ENCODE results near the gene TPSB2. TPM values are rescaled to one million over a fixed set of nuclear protein-coding genes. Genes with fewer than 3 reads are reported as not detected.

Gene TPSB2
- total RNA-seq, 2 donors from 2014 or later, result 39.1 to 92.9 TPM

DNA sequence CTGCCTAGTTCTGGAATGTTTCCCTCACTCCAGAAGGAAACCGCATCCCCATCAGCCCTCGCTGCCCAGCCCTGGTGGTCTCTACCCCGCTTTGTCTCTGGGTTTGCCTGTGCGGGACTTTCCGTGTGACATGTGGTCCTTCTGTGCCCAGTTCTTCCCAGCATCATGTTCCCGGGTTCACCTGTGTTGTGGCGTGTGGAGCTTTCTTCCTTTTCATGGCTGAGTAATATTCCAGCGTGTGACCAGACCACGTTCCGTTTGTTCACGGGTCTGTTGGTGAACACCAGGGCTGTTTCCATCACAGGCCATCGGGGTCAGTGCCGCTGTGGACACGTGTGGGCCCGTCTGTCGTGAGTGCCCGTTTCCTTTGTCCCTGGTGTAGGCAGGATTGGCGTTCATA is 45.0 kb downstream of the TPSB2 start:
- TF ChIP-seq, protein P1, sequence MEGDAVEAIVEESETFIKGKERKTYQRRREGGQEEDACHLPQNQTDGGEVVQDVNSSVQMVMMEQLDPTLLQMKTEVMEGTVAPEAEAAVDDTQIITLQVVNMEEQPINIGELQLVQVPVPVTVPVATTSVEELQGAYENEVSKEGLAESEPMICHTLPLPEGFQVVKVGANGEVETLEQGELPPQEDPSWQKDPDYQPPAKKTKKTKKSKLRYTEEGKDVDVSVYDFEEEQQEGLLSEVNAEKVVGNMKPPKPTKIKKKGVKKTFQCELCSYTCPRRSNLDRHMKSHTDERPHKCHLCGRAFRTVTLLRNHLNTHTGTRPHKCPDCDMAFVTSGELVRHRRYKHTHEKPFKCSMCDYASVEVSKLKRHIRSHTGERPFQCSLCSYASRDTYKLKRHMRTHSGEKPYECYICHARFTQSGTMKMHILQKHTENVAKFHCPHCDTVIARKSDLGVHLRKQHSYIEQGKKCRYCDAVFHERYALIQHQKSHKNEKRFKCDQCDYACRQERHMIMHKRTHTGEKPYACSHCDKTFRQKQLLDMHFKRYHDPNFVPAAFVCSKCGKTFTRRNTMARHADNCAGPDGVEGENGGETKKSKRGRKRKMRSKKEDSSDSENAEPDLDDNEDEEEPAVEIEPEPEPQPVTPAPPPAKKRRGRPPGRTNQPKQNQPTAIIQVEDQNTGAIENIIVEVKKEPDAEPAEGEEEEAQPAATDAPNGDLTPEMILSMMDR (IDR thresholded peaks at IDR 0.05), result no peak
- Histone ChIP-seq H3K27me3 (no peaks in the 10 kb centered on the region), H3K27ac (no peak overlapping the region), H3K36me3 (no peaks in the 10 kb centered on the region), H3K4me1 (no peaks in the 10 kb centered on the region), H3K4me3 (no peak overlapping the region), H3K9me3 (no peaks in the 10 kb centered on the region), H3K9ac (ENCODE audit: low read depth in 2 of 2, low read length in 2 of 2) (no peak overlapping the region)
- intact Hi-C loops (cut with DNase I), result no loop called here
- no peak for DNase-seq

DNA sequence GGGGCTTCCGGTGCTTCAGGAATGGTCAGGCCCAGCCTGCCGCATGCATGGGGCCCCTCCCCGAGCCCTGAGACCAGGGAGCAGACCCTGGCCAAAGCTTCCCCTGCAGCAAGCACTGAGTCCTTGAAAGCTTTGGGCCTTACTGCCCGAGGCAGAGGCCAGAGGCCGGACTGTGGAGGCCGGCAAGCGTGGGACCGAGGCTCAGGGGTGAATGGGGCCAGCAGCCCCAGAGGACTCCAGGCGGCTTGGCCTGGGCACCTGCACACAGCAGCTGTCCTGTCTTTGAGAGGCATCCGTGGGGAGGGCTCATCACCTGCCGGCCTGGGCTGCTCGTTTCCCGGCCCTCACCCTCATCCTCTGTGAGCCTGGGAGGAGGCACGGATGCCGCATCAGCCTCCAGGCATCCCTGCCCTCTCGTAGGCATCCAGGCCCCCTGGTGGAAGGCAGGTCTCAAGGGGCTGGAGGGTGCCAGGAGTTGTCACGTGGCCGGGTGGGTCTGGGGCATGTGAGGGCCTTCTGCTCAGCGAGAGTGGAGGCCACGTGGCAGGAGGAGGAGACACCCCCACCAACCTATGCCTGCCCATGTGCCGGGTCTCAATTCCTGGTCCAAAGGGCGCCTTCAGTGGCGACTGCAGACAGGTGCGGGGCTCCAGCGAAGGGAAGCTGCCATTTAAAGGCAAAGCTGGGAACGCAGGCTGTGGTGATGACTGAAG is 45.7 kb downstream of the TPSB2 start:
- no peak for DNase-seq
- Histone ChIP-seq H3K9ac (ENCODE audit: low read depth in 2 of 2, low read length in 2 of 2) (no peak overlapping the region), H3K9me3 (no peaks in the 10 kb centered on the region), H3K36me3 (no peaks in the 10 kb centered on the region), H3K4me1 (no peaks in the 10 kb centered on the region), H3K27me3 (no peaks in the 10 kb centered on the region), H3K27ac (no peak overlapping the region), H3K4me3 (no peak overlapping the region)
- TF ChIP-seq, protein P1 (IDR thresholded peaks at IDR 0.05), result no peak
- intact Hi-C loops (cut with DNase I), result no loop called here

GRCh38 chr16:1182950-1183907 is 46.8 kb downstream of the TPSB2 start:
- peak; percentile 47 for DNase-seq
- Histone ChIP-seq H3K27me3 (no peaks in the 10 kb centered on the region), H3K4me3 (no peak overlapping the region), H3K36me3 (no peaks in the 10 kb centered on the region), H3K4me1 (no peaks in the 10 kb centered on the region), H3K9me3 (no peaks in the 10 kb centered on the region), H3K27ac (peak overlapping the region; percentile 26), H3K9ac (ENCODE audit: low read depth in 2 of 2, low read length in 2 of 2) (no peak overlapping the region)
- intact Hi-C loops (cut with DNase I), result no loop called here
- TF ChIP-seq, protein P1 (IDR thresholded peaks at IDR 0.05), result no peak

DNA sequence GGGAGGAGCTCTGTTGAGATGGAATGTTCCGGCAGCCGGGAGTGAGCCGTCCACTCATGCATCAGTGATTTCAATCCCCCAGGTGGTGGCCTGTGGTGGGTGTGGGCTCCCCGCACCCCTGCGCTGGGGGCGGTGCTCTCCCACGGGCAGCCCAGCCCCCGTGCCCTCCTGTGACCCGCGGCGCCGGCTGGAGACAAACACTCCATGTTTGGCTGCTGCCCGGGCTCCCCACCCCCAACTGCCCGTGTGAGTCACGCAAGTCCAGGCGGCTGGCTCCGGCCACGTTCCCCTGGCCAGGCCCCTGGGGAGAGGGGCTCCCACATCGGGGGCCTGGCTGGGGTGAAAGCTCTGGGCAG is 47.7 kb downstream of the TPSB2 start:
- peak overlapping the region; percentile 26 for H3K27ac ChIP-seq
- H3K27me3 ChIP-seq, result no peaks in the 10 kb centered on the region
- TF ChIP-seq, protein P1 (IDR thresholded peaks at IDR 0.05), result no peak
- H3K9me3 ChIP-seq, result no peaks in the 10 kb centered on the region
- no peak overlapping the region for H3K4me3 ChIP-seq
- intact Hi-C loops (cut with DNase I), result no loop called here
- peak; percentile 49 for DNase-seq
- no peaks in the 10 kb centered on the region for H3K4me1 ChIP-seq
- H3K9ac ChIP-seq (ENCODE audit: low read depth in 2 of 2, low read length in 2 of 2), result no peak overlapping the region
- no peaks in the 10 kb centered on the region for H3K36me3 ChIP-seq

DNA sequence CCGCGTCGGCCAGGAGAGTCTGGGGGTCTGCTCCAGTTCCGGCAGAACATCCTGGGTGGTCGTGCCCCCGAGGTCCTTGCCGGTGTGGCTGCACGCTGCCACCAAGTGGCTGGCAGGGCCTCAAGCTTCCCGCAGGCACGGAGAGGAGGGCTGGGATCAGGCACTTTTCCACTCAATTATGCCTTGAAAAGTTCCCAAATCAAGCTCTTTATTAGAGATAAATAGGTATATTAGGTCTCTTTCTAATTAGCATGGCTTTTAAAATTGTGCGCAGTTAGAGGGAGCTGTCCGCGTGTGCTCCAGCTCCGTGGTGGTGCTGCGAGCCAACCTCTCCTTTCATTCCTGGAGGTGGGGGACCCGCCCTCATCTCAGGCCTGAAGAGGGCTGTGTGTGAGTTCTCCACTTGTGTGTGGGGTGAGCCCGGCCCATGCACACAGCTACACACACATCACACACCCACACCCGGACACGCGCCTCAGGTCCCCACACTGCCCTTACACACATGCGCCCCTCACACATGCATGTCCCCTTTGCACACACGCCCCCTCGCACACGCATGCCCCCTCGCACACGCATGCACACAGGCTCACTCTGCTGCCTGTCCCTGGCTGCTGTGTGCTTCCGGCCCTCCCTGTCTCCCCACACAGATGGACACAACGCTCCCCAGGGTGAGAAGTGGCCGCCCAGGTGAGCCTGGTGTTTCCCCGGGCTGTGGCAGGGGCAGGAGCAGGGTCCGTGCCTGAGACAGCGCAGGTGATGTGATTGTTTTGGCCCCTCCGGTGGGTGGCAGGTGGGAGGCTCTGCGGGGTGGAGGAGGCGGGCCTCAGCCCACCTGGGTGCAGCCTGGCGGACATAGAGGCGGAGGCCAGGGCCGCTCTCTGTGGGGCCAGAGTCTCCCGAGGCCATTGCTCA is 48.3 kb downstream of the TPSB2 start:
- DNase-seq, result no peak
- no peaks in the 10 kb centered on the region for H3K4me1 ChIP-seq
- intact Hi-C loops (cut with DNase I), result no loop called here
- no peaks in the 10 kb centered on the region for H3K9me3 ChIP-seq
- no peaks in the 10 kb centered on the region for H3K36me3 ChIP-seq
- TF ChIP-seq, protein P1 (IDR thresholded peaks at IDR 0.05), result no peak
- H3K9ac ChIP-seq (ENCODE audit: low read depth in 2 of 2, low read length in 2 of 2), result peak overlapping the region in 1 of 2 donors; percentile 14
- H3K27ac ChIP-seq, result peak overlapping the region; percentile 26
- H3K27me3 ChIP-seq, result no peaks in the 10 kb centered on the region
- no peak overlapping the region for H3K4me3 ChIP-seq
